Fibroblast of skin of right quadriceps (primary cell): ENCODE measurements around the gene SPTBN5.
A peak's percentile ranks its signal among the peaks of the same experiment; 100 is the strongest.

Experiments
- DNase-seq: peaks from one replicate; pipeline ENCODE4 v3.0.0-alpha.2; 2013

The SPTBN5 gene

GRCh38 chr15:41900526-41901380 lies 6.9 kb upstream of the SPTBN5 start:
- DNase-seq, result no peak

DNA sequence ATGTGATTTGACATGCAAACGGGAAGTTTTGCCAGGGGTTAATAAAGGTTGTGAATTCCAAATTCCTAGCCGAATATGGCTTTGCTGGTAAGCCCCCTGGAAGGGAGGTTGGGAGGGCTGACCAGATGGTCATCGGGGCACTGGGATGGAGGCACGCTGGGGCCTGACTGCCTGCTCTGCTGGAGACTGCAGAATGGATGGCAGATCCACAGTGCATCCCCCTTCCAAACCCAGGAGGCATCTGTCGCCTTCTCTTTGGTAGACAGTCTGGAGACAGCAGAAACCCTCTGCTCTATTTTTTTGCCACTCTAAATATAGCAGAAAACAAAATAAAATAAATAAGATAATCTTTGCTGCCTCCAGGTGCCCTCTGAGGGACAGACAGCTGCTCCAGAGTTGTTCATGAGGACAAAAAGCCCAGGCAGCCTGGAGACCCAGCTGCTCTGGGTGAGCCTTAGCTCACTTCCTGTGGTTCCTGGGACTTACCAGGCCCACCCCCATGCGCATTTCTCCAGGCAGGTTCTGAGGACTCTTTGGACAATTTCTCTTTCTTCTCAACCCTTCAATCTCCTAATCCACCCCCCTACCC lies 6.1 kb upstream of the SPTBN5 start:
- DNase-seq, result no peak

GRCh38 chr15:41897363-41897799 lies 3.5 kb upstream of the SPTBN5 start:
- no peak for DNase-seq

DNA sequence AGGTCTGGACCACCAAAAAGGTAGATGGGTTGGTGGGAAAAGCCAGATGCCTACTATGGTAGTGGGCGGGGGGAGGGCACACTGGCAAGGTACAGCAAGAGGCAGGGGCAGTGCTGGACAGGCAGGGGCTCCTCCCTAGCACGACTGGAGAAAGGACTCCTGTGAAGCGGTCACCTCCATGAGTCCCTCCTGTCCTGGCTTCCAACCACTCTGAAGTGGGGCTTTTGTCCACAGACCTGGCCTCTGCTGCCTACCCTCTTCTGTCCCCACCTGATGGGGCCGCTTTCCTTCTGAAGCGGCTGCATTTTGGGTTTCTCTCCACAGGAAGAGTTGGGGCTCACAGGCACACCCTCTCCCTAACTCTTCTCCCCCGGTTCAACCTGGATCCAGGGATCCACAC lies 2.7 kb upstream of the SPTBN5 start:
- no peak for DNase-seq

GRCh38 chr15:41895957-41896356 lies 2.1 kb upstream of the SPTBN5 start:
- DNase-seq, result no peak

- DNase-seq, result no peak
These were observed 1.6 kb upstream of the SPTBN5 start for GRCh38 chr15:41895491-41895890.

DNA sequence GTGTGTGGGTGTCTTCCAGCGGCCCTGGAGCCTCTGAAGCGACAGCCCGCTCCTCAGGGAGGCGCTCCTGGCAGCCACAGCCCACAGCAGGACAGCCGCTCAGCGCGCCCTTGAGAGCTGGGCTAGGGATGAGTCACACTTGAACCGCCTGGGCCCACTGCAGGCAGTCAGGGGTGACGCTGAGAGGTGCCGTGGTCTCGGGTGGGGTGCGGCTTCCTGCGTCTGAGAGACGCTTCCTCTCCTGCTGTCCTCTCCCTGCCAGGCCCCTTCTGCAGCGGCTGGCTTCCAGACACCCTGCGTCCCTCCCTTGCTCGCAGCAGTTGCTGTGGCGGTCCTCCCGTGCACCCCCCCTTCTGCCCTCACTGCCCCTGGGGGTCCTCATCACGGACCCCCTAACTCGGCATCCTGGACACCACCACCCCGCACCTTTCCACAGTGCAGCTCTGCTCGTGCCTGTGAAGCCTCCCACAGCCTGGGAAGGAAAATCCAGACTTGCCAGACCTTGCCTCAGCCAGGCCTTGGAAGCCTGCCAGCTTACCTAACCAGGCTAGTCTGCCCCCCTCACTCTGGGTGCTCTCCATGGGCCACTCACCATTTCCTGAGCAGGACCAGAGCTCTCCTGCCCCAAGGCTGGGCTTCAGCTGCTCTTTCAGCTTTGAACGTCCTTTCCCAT lies 1.1 kb upstream of the SPTBN5 start:
- peak; percentile 79 for DNase-seq

- DNase-seq, result no peak
These were observed 468 bp upstream of the SPTBN5 start for GRCh38 chr15:41894251-41894790.

- no peak for DNase-seq
These were observed 1.0 kb downstream of the SPTBN5 start for GRCh38 chr15:41892621-41893421.

- DNase-seq, result no peak
These were observed 1.9 kb downstream of the SPTBN5 start for GRCh38 chr15:41891946-41892345.

GRCh38 chr15:41891226-41891625 lies 2.6 kb downstream of the SPTBN5 start:
- no peak for DNase-seq

- DNase-seq, result no peak
These were observed 3.7 kb downstream of the SPTBN5 start for GRCh38 chr15:41890050-41890690.

DNA sequence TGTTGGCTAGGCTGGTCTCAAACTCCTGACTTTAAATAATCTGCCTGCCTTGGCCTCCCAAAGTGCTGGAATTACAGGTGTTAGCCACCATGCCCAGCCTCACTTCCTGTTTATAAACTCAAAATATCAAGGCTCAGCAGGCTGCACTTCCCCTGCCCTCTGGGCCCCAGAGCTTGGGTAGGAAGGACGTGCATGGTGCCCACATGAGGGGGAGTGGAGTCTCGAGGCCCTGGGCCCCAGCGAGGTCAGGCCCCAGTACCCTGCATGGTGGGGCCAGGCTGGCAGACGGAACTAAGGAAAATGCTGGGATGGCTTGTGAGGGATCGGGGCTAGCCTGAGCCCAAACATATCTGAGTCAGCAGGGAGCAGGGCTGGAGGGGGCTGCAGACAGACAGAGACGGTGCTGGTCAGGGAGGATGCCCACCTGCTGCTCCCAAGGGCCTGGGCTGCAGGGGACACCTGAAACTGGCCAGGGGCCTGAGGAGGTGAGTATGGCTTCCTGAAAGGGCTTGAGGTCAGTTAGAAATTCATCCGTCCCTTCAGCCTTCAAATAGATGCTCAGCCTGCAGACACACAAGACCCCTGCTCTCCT lies 5.1 kb downstream of the SPTBN5 start:
- DNase-seq, result no peak

- no peak for DNase-seq
These were observed 6.0 kb downstream of the SPTBN5 start for GRCh38 chr15:41887893-41888292.

DNA sequence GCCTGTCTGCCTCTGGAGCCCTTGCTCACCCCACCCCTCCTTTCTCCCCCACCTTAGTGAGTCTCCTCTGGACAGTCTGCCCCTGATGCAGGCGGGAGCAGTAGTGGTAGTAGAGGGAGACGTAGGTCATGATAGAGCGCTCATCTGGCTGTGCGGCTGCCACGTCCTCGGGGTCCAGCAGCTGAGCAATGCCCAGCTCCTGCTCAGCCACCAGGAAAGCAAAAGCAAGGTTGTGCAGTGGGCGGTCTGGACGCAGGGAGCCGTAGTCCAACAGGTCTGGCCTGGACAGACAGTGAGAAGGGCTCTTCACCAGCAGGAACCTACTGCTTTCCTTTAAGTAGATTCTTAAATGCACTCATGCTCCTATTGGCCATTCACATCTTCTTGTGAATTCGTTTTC lies 6.7 kb downstream of the SPTBN5 start:
- no peak for DNase-seq

DNA sequence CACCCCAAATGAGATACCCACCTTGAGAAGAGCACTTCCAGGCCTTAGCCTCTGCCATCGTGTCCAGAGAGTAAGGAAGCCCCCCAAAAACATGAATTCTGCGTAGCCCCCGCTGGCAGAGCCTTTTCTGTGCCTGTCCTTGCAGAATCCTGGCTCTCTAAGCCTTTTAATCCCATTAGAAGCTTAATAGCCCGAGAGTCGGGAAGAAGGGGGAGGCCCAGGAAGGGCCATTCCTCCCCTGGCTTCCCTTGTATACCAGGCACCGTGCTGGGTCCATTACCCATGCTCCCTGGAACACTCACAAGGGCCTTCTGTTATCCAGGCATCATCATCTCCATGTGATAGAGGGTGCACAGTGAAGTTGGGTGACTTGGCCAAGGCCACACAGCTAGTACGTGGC lies 7.1 kb downstream of the SPTBN5 start:
- DNase-seq, result no peak

- no peak for DNase-seq
These were observed 8.0 kb downstream of the SPTBN5 start for GRCh38 chr15:41885841-41886240.

- no peak for DNase-seq
These were observed 8.5 kb downstream of the SPTBN5 start for GRCh38 chr15:41885321-41885720.

- DNase-seq, result no peak
These were observed 9.4 kb downstream of the SPTBN5 start for GRCh38 chr15:41884458-41884857.

DNA sequence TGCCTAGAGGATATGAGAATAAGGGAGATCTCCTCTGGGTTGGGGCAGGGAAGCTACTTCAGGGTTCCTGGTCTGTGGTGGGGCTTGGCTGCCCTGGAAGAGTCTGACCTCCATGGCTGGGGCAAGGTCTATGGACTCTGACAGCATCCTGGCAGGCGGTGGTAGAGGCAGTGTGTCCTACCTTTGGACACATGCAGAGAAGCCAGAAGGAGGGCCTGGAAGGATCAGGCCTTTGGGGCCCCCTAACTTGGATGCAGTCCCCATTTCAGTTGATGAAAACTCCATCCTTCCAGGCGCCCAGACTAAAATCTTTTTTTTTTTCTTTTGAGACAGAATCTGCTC lies 10.4 kb downstream of the SPTBN5 start:
- no peak for DNase-seq

DNA sequence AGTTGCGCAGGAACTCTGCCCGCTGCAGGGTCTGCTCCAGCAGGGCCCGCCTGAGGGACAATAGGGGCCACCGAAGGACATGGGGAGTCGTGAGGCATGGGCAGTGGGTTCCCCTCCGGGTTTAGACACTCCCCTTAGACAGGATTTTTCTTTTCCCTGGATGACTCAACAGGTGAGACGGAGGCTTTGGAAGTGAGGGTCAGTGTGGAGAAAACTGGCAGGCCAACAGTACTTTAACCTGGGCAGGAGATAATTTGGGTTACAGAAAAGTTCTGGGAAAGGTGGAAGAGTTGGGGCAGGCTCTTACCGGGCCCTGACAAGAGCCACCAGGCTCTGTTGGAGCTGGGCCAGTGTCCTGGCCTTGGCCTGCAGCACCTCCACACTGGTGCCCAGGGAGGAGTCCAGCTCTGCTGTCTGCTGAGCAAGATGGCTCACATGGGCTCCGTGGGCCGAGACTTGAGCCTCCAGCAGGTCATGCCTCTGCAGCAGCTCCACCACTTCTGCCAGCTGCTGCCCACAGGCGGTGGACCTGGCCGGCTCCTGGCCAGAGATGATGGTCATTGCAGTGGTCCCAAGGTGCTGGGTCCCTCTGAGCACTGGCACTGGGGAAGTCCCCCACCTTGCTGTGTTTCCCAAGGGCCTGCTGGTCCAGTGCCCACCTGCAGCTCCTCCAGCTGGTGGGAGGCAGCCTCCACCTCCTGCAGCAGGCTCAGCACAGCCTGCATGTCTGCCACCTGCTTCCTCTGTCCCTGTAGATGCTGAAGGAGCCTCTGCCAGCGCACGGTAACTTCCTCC lies 11.0 kb downstream of the SPTBN5 start:
- no peak for DNase-seq
